ENCODE results near the gene PRUNE2.

PRUNE2 gene

GRCh38 chr9:76690973-76691370 is 214.9 kb downstream of the PRUNE2 start:
- Histone ChIP-seq H3K4me3 (no peak overlapping the region), H3K27me3 (no peaks in the 10 kb centered on the region), H3K36me3 (no peaks in the 10 kb centered on the region), H3K9me3 (no peaks in the 10 kb centered on the region), H3K4me1 (peaks cover 0 to 75% (median 30%) of the 10 kb centered on the region in 4 donors), H3K27ac (no peak overlapping the region)
- intact Hi-C loops (cut with DNase I; ENCODE audit: low total_unique reads) = no loop called here
- TF ChIP-seq CTCF (IDR thresholded peaks at IDR 0.05) = no peak
- no peak for DNase-seq

- no peak for TF ChIP-seq CTCF (IDR thresholded peaks at IDR 0.05)
- Histone ChIP-seq H3K4me3 (no peak overlapping the region), H3K9me3 (no peaks in the 10 kb centered on the region), H3K27ac (no peak overlapping the region), H3K27me3 (no peaks in the 10 kb centered on the region), H3K4me1 (peaks cover 0 to 75% (median 30%) of the 10 kb centered on the region in 4 donors), H3K36me3 (no peaks in the 10 kb centered on the region)
- no peak for DNase-seq
- intact Hi-C loops (cut with DNase I; ENCODE audit: low total_unique reads) = no loop called here
These were observed 215.5 kb downstream of the PRUNE2 start for GRCh38 chr9:76690246-76690972.

- Histone ChIP-seq H3K27ac (peak overlapping the region; percentile 46 to 65), H3K4me1 (peaks cover 0 to 73% (median 30%) of the 10 kb centered on the region in 4 donors), H3K9me3 (no peaks in the 10 kb centered on the region), H3K36me3 (no peaks in the 10 kb centered on the region), H3K4me3 (no peak overlapping the region), H3K27me3 (no peaks in the 10 kb centered on the region)
- intact Hi-C loops (cut with DNase I; ENCODE audit: low total_unique reads) = no loop called here
- no peak for DNase-seq
- no peak for TF ChIP-seq CTCF (IDR thresholded peaks at IDR 0.05)
These were observed 217.3 kb downstream of the PRUNE2 start for GRCh38 chr9:76688471-76689238.

- peak in 1 of 2 donors; percentile 56 for DNase-seq
- Histone ChIP-seq H3K27ac (peak overlapping the region; percentile 46 to 65), H3K4me3 (no peak overlapping the region), H3K36me3 (no peaks in the 10 kb centered on the region), H3K27me3 (no peaks in the 10 kb centered on the region), H3K4me1 (peaks cover 0 to 65% (median 30%) of the 10 kb centered on the region in 4 donors), H3K9me3 (no peaks in the 10 kb centered on the region)
- intact Hi-C loops (cut with DNase I; ENCODE audit: low total_unique reads) = no loop called here
- no peak for TF ChIP-seq CTCF (IDR thresholded peaks at IDR 0.05)
These were observed 218.0 kb downstream of the PRUNE2 start for GRCh38 chr9:76687861-76688391.

- peak overlapping the region in 1 of 2 donors; percentile 65 for H3K27ac ChIP-seq
- H3K9me3 ChIP-seq = no peaks in the 10 kb centered on the region
- no peak for DNase-seq
- intact Hi-C loops (cut with DNase I; ENCODE audit: low total_unique reads) = no loop called here
- TF ChIP-seq CTCF (IDR thresholded peaks at IDR 0.05) = no peak
- no peaks in the 10 kb centered on the region for H3K27me3 ChIP-seq
- H3K4me1 ChIP-seq = peaks cover 0 to 54% (median 22%) of the 10 kb centered on the region in 4 donors
- no peaks in the 10 kb centered on the region for H3K36me3 ChIP-seq
- H3K4me3 ChIP-seq = no peak overlapping the region
These were observed 219.2 kb downstream of the PRUNE2 start for GRCh38 chr9:76686756-76687155.
